ENCODE results near the gene PRPF8. TPM values are rescaled to one million over a fixed set of nuclear protein-coding genes. Genes with fewer than 3 reads are reported as not detected.

The PRPF8 gene
- total and polyA plus RNA-seq, 10 of the 15 experiments (the other 5 are each of a cell fraction or from before 2014, with no cell fraction given): 77.2 to 337 (median 162) TPM

- no peak for TF ChIP-seq ZNF592 (IDR thresholded peaks at IDR 0.05)
- no peak for TF ChIP-seq ZNF217 (IDR thresholded peaks at IDR 0.05)
- TF ChIP-seq TCF3 (IDR thresholded peaks at IDR 0.05; ENCODE audit: borderline replicate concordance, insufficient read depth, low read depth, low read length): no peak
Measured at GRCh38 chr17:1620486-1620885, 64.2 kb downstream of the PRPF8 start (continued).

GRCh38 chr17:1617620-1618174, 67.0 kb downstream of the PRPF8 start:
- CTCF ChIA-PET: interaction anchor here (2.3 kb wide), 1 partner anchor 10 kb away, joined by 6 read pairs; no protein-coding TSS in a partner anchor
- RAD21 ChIA-PET (ENCODE audit: unreplicated experiment): interaction anchor here (2.6 kb wide), 1 partner anchor 11 kb away, joined by 9 read pairs; the partner anchor contains the start of gene SLC43A2
- Histone ChIP-seq H3K4me1 (ENCODE audit: control insufficient read depth, insufficient read depth, low read length) (no peaks in the 10 kb centered on the region), H3K79me2 (ENCODE audit: control insufficient read depth, insufficient read depth, low read length) (no peaks in the 10 kb centered on the region), H2AFZ (ENCODE audit: control insufficient read depth, low read depth, low read length) (no peak overlapping the region), H4K20me1 (ENCODE audit: control insufficient read depth, insufficient read depth) (no peaks in the 10 kb centered on the region), H3K9me3 (replicated peaks; ENCODE audit: control insufficient read depth, insufficient read depth, low read length) (no peaks in the 10 kb centered on the region), H3K4me2 (ENCODE audit: control insufficient read depth, insufficient read depth) (no peak overlapping the region), H3K27me3 (replicated peaks in 1 of 2; ENCODE audit: control insufficient read depth in 2 of 2, insufficient read depth in 2 of 2, low read length in 1 of 2) (no peaks in the 10 kb centered on the region), H3K36me3 (ENCODE audit: control insufficient read depth in 2 of 2, insufficient read depth in 2 of 2, low read length in 1 of 2) (no peaks in the 10 kb centered on the region), H3K27ac (ENCODE audit: control insufficient read depth, insufficient read depth) (no peak overlapping the region), H3K9ac (ENCODE audit: control insufficient read depth, insufficient read depth, low read length) (no peak overlapping the region), H3K4me3 (no peak overlapping the region)
- POLR2A ChIA-PET: interaction anchor here (1.3 kb wide), 1 partner anchor 10 kb away, joined by 4 read pairs; no protein-coding TSS in a partner anchor
- WGBS (ENCODE audit: insufficient coverage, insufficient replicate concordance, low lambda C conversion rate, missing lambda C conversion rate): 82% methylated on average over 20 of the region's 20 CpGs
- FAIRE-seq: no peak
- no TSS peak for BruUV-seq (replicated peaks)
- no peak for ATAC-seq
- DNase-seq (ENCODE audit: low read depth, low spot score): no peak
- intact Hi-C loops (cut with micrococcal nuclease; ENCODE audit: unreplicated experiment) (no loop called here), in situ Hi-C loops (cut with MboI) (no loop called here)
- SMC1A ChIA-PET (ENCODE audit: uncharacterized antibody, unreplicated experiment): interaction anchor here (0.9 kb wide), 1 partner anchor 35 kb away, joined by 3 read pairs; no protein-coding TSS in a partner anchor
- TF ChIP-seq NFXL1 (IDR thresholded peaks at IDR 0.05; ENCODE audit: borderline replicate concordance) (no peak), BCL3 (IDR thresholded peaks at IDR 0.05; ENCODE audit: borderline replicate concordance, insufficient read depth, low read depth, low read length, poor library complexity, severe bottlenecking) (peak; percentile 67)
